PFSK-1 (cell line): Measurements from ENCODE around the gene RBM8A. TPM values are rescaled to one million over a fixed set of nuclear protein-coding genes. Genes with fewer than 3 reads are reported as not detected.

Experiments
- FOXP2 ChIP-seq: optimal IDR thresholded peaks from 2 replicates; pipeline ENCODE3; 2011; ENCODE audit warnings: borderline replicate concordance, control low read depth, inconsistent platforms; ENCODE audit not compliant: insufficient read depth; ENCODE audit errors: extremely low read length, extremely low read depth
- POLR2AphosphoS5 ChIP-seq: IDR thresholded peaks from 2 replicates; pipeline ENCODE4 v1.6.1; 2012; ENCODE audit warnings: low read depth, mild to moderate bottlenecking, control low read depth, low read length, moderate library complexity
- SIN3A ChIP-seq: IDR thresholded peaks from 2 replicates; pipeline ENCODE4 v1.6.1; 2012; ENCODE audit warnings: mild to moderate bottlenecking, low read length, moderate library complexity, borderline replicate concordance; ENCODE audit not compliant: insufficient read depth
- TAF1 ChIP-seq: IDR thresholded peaks from 2 replicates; pipeline ENCODE4 v1.6.1; 2012; ENCODE audit warnings: low read length, control low read depth, borderline replicate concordance; ENCODE audit not compliant: insufficient read depth
- polyA plus RNA-seq: library from polyadenylated mRNA; unstranded; fragments of >200 nt; gene quantifications from one replicate; pipeline ENCODE4 v1.2.1, GENCODE V29; 2012; ENCODE audit warnings: low read depth, missing spikeins; ENCODE audit not compliant: insufficient read length
- TF ChIP-seq, protein P1 (sequence below), 2 experiments: IDR thresholded peaks; 2 replicates each; pipeline versions ENCODE4 v1.6.1 to v1.8.0; 2011 to 2012; ENCODE audit warnings: low read depth in 2 of 2, low read length in 2 of 2, control low read depth in 1 of 2, inconsistent platforms in 1 of 2, mild to moderate bottlenecking in 1 of 2, moderate library complexity in 1 of 2; ENCODE audit not compliant: insufficient read depth in 1 of 2

Gene RBM8A
- 225 TPM for polyA plus RNA-seq

DNA sequence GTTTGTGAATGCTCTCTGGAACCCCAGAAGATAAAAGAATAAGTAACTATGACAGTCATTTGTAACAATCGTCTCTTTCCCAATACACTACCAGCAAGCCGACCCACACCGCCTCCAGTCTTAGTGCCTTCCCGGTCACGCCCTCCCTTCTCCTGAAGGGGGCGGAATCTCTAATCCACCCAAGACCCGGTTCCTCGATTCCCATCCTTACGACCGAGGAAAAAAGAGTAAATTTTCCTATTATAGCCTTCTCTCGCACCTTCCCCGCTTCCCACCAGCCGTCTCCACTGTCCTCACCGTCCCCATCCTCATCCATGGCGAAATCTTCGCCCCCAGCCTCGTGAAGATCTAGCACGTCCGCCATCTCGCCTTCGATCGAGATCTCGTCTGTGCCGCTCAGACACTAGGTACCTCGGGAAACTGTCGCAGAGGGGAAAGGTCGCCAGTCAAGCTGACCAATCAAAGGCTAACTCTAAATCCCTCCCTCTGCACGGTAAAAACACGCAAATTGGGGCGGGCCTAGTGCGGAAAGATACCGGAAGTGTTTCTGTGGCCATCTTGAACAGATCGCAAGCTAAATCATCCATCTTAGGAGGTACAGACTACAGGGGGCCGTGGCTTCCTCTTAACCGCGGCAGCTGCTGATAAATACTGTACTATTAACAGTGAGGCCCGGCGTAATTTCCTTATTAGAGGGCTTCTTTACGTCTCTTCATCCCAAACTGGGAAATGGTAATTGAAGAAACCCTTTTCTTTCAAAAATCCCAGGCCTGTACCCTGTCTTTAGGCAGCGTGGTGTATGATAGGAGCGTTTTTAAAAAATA lies at the start of gene RBM8A:
RBM8A (minus strand) TSS at position 422 of the 824 bp plus-strand sequence; CDS start at position 364, 58 bp downstream.
- TF ChIP-seq, protein P1, sequence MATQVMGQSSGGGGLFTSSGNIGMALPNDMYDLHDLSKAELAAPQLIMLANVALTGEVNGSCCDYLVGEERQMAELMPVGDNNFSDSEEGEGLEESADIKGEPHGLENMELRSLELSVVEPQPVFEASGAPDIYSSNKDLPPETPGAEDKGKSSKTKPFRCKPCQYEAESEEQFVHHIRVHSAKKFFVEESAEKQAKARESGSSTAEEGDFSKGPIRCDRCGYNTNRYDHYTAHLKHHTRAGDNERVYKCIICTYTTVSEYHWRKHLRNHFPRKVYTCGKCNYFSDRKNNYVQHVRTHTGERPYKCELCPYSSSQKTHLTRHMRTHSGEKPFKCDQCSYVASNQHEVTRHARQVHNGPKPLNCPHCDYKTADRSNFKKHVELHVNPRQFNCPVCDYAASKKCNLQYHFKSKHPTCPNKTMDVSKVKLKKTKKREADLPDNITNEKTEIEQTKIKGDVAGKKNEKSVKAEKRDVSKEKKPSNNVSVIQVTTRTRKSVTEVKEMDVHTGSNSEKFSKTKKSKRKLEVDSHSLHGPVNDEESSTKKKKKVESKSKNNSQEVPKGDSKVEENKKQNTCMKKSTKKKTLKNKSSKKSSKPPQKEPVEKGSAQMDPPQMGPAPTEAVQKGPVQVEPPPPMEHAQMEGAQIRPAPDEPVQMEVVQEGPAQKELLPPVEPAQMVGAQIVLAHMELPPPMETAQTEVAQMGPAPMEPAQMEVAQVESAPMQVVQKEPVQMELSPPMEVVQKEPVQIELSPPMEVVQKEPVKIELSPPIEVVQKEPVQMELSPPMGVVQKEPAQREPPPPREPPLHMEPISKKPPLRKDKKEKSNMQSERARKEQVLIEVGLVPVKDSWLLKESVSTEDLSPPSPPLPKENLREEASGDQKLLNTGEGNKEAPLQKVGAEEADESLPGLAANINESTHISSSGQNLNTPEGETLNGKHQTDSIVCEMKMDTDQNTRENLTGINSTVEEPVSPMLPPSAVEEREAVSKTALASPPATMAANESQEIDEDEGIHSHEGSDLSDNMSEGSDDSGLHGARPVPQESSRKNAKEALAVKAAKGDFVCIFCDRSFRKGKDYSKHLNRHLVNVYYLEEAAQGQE (IDR thresholded peaks at IDR 0.05; ENCODE audit: insufficient read depth in 1 of 2, low read depth in 2 of 2, low read length in 2 of 2) = peak in 1 of 2 experiments; percentile 55; a peak in 1 of 4 replicates
- TF ChIP-seq TAF1 (peak; percentile 81; the same call in 1 of the 2 replicates), POLR2AphosphoS5 (peak; percentile 96), FOXP2 (peak; percentile 42), SIN3A (peak; percentile 10; the same call in 1 of the 2 replicates)

DNA sequence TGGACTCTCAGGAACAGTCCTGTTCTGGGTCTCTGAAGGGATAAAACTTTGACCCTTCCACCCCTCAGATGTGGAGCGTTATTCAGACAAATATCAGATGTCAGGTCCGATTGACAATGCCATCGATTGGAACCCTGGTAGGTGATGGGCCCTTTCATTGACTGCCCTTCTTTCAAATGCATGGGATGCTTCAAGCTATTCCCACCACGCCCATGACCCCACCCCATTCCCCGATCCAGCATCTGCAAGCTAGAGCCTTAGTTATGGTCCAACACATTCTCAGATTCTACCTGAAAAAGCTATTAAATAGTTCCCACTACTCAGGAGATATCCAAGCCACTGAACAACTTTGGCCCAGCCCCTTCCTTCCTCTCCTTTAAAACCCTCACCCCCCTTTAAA lies 49.7 kb upstream of the RBM8A start:
- TF ChIP-seq FOXP2 = no peak
- TF ChIP-seq POLR2AphosphoS5 = no peak
- TF ChIP-seq SIN3A = no peak
- TF ChIP-seq, protein P1 (IDR thresholded peaks at IDR 0.05; ENCODE audit: insufficient read depth in 1 of 2, low read depth in 2 of 2, low read length in 2 of 2) = no peak
- no peak for TF ChIP-seq TAF1

DNA sequence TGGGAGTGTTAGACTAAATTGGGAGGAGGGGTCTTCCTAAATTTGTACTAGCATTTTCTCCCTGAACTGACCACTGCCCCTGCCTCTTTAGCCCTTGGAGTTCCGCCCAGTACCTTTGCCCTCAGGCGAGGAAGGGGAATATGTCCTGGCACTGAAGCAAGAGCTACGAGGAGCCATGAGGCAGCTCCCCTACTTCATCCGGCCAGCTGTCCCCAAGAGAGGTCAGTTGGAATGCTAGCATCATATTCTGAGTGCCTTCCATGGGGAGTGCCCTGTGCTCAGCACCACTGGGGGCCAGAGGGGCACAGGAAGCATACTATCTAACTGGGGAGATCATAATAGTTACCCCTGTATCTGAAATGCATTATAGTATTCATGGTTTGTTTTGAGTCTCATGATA lies 47.9 kb upstream of the RBM8A start:
- TF ChIP-seq TAF1 (no peak), POLR2AphosphoS5 (no peak), FOXP2 (no peak), SIN3A (no peak)
- TF ChIP-seq, protein P1 (IDR thresholded peaks at IDR 0.05; ENCODE audit: insufficient read depth in 1 of 2, low read depth in 2 of 2, low read length in 2 of 2) = no peak

DNA sequence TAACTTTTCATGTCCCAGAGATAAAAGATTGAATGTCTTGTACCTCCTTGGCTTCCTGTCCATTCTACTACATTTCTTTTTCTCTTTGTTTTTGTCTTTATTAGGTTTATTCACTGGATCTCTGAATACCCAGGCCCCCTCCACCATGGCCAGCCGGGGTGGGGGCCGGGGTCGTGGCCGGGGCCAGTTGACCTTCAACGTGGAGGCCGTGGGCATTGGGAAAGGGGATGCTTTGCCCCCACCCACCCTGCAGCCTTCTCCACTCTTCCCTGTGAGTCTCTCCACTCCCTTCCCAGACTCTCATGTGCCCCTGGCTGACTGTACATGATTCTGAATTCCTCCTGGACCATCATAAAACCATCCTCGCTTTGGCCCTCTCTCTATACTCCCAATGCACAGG lies 47.4 kb upstream of the RBM8A start:
- TF ChIP-seq TAF1 (no peak), SIN3A (no peak), FOXP2 (no peak), POLR2AphosphoS5 (no peak)
- TF ChIP-seq, protein P1 (IDR thresholded peaks at IDR 0.05; ENCODE audit: insufficient read depth in 1 of 2, low read depth in 2 of 2, low read length in 2 of 2) = no peak
